ENCODE data around the gene AMIGO3. TPM values are rescaled to one million over a fixed set of nuclear protein-coding genes. Genes with fewer than 3 reads are reported as not detected.

Gene AMIGO3
- total and polyA plus RNA-seq, 2 experiments from 2014 or later, result 2.9 to 10.4 TPM

DNA sequence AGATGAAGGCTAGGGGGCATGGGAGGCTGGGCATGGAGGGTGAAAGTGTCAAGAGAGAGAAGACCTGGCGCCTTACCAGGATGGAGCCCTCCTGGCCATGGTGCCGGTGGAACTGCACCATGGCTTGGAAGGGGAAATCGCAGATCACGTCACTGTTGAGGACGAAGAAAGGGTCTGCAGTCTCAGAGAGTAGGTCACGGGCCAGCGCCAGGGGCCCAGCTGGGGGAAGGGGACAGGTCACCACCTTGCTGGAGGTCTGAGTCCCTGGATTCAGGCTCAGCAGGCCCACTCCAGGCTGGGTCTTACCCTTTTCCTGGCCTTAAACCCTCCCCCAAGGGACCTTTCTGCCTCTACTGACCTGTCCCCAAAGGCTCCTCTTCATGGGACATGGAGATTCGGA lies 3.4 kb upstream of the AMIGO3 start:
- ATAC-seq (no peak), DNase-seq (ENCODE audit: low spot score) (no peak)
- Mint-ChIP-seq H3K4me1 (peaks cover 16% of the 10 kb centered on the region), H3K9me3 (peaks cover 6% of the 10 kb centered on the region; the same call in 1 of the 3 replicates), H3K27me3 (ENCODE audit: insufficient read depth, low read depth, poor library complexity) (peaks cover 39% of the 10 kb centered on the region), H3K4me3 (peak overlapping the region; percentile 94), H3K36me3 (ENCODE audit: low read depth) (peaks cover 28% of the 10 kb centered on the region), H3K27ac (peak overlapping the region; percentile 95)
- no peak overlapping the region for H2AFZ ChIP-seq
- H3K27ac ChIP-seq (ENCODE audit: low read depth), result no peak overlapping the region
- no peaks in the 10 kb centered on the region; the same call in 1 of the 2 replicates for H3K4me1 ChIP-seq (ENCODE audit: insufficient read depth)
- peaks cover 20% of the 10 kb centered on the region for H3F3A ChIP-seq (replicated peaks; ENCODE audit: low read depth)
- peaks cover 7% of the 10 kb centered on the region; the same call in 1 of the 2 replicates for H4K20me1 ChIP-seq (replicated peaks; ENCODE audit: insufficient read depth)
- H3K4me3 ChIP-seq, result peak overlapping the region; percentile 98
- no peaks in the 10 kb centered on the region for H3K27me3 ChIP-seq (ENCODE audit: insufficient read depth)
- peak overlapping the region; percentile 98 for H3K4me2 ChIP-seq
- H3K36me3 ChIP-seq (ENCODE audit: insufficient read depth), result peaks cover 5% of the 10 kb centered on the region; the same call in 1 of the 2 replicates
- no peaks in the 10 kb centered on the region; the same call in 1 of the 2 replicates for H3K79me2 ChIP-seq (replicated peaks; ENCODE audit: insufficient read depth)
- TF ChIP-seq, protein P1, sequence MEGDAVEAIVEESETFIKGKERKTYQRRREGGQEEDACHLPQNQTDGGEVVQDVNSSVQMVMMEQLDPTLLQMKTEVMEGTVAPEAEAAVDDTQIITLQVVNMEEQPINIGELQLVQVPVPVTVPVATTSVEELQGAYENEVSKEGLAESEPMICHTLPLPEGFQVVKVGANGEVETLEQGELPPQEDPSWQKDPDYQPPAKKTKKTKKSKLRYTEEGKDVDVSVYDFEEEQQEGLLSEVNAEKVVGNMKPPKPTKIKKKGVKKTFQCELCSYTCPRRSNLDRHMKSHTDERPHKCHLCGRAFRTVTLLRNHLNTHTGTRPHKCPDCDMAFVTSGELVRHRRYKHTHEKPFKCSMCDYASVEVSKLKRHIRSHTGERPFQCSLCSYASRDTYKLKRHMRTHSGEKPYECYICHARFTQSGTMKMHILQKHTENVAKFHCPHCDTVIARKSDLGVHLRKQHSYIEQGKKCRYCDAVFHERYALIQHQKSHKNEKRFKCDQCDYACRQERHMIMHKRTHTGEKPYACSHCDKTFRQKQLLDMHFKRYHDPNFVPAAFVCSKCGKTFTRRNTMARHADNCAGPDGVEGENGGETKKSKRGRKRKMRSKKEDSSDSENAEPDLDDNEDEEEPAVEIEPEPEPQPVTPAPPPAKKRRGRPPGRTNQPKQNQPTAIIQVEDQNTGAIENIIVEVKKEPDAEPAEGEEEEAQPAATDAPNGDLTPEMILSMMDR (conservative IDR thresholded peaks at IDR 0.05; ENCODE audit: low read depth in 2 of 2), result no peak
- TF ChIP-seq NANOG (IDR thresholded peaks at IDR 0.05; ENCODE audit: borderline replicate concordance) (no peak), EZH2 (IDR thresholded peaks at IDR 0.05; ENCODE audit: low read depth, unreplicated experiment) (no peak), STAT1 (IDR thresholded peaks at IDR 0.05; ENCODE audit: unreplicated experiment) (no peak)
- no peaks in the 10 kb centered on the region for H3K9me2 ChIP-seq (ENCODE audit: insufficient read depth)

DNA sequence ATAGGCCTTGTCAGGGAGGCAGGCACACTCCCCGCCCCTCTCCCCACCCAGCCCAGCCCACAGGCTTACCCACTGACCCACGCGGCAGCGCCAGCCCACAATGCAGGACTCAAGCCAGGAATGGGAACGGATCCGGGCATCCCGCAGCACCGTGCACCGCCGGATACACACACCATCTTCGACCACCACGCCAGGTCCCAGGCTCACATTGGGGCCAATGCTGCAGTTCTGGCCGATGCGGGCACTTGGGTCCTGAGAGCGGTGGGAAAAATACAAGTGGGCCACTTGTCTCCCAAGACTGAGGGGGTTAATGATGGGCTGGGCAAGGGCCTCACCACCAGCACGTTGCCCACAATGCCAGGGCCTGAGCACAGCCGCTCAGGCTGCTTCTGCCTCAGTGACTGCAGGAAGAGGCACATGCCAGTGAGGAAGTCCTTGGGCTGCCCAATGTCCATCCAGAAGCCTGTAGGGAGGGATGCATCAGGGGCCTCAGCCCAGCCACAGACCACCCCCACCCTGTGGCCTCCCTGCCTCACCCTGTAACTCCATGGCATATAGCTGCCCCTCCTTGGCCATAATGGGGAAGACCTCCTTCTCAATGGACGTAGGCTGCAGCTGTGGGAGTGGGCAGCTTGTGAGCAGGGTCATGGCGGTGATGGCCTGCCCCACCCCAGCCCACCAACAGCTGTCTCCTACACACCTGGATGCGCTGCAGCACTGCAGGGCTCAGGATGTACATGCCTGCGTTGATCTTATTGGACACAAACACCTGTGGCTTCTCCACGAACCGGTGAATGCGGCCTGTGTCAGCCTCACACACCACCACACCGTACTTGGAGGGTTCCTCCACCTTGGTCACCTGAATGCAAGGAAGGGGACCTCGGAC lies 2.7 kb upstream of the AMIGO3 start:
- H3F3A ChIP-seq (replicated peaks; ENCODE audit: low read depth), result peaks cover 20% of the 10 kb centered on the region
- peaks cover 5% of the 10 kb centered on the region; the same call in 1 of the 2 replicates for H3K36me3 ChIP-seq (ENCODE audit: insufficient read depth)
- no peak overlapping the region for H3K27ac Mint-ChIP-seq
- no peaks in the 10 kb centered on the region; the same call in 1 of the 2 replicates for H3K79me2 ChIP-seq (replicated peaks; ENCODE audit: insufficient read depth)
- ATAC-seq (no peak), DNase-seq (ENCODE audit: low spot score) (no peak)
- peak overlapping the region; percentile 98; the same call in 1 of the 2 replicates for H3K4me3 ChIP-seq
- no peaks in the 10 kb centered on the region for H3K9me2 ChIP-seq (ENCODE audit: insufficient read depth)
- H3K27me3 ChIP-seq (ENCODE audit: insufficient read depth), result no peaks in the 10 kb centered on the region
- H4K20me1 ChIP-seq (replicated peaks; ENCODE audit: insufficient read depth), result peaks cover 7% of the 10 kb centered on the region; the same call in 1 of the 2 replicates
- peaks cover 42% of the 10 kb centered on the region for H3K27me3 Mint-ChIP-seq (ENCODE audit: insufficient read depth, low read depth, poor library complexity)
- H3K9me3 Mint-ChIP-seq, result peaks cover 6% of the 10 kb centered on the region; the same call in 1 of the 3 replicates
- H3K4me3 Mint-ChIP-seq, result peak overlapping the region; percentile 94
- H2AFZ ChIP-seq, result no peak overlapping the region
- H3K27ac ChIP-seq (ENCODE audit: low read depth), result no peak overlapping the region
- peaks cover 22% of the 10 kb centered on the region for H3K36me3 Mint-ChIP-seq (ENCODE audit: low read depth)
- H3K4me1 ChIP-seq (ENCODE audit: insufficient read depth), result no peaks in the 10 kb centered on the region; the same call in 1 of the 2 replicates
- peak overlapping the region; percentile 98; the same call in 1 of the 2 replicates for H3K4me2 ChIP-seq
- TF ChIP-seq, protein P2, sequence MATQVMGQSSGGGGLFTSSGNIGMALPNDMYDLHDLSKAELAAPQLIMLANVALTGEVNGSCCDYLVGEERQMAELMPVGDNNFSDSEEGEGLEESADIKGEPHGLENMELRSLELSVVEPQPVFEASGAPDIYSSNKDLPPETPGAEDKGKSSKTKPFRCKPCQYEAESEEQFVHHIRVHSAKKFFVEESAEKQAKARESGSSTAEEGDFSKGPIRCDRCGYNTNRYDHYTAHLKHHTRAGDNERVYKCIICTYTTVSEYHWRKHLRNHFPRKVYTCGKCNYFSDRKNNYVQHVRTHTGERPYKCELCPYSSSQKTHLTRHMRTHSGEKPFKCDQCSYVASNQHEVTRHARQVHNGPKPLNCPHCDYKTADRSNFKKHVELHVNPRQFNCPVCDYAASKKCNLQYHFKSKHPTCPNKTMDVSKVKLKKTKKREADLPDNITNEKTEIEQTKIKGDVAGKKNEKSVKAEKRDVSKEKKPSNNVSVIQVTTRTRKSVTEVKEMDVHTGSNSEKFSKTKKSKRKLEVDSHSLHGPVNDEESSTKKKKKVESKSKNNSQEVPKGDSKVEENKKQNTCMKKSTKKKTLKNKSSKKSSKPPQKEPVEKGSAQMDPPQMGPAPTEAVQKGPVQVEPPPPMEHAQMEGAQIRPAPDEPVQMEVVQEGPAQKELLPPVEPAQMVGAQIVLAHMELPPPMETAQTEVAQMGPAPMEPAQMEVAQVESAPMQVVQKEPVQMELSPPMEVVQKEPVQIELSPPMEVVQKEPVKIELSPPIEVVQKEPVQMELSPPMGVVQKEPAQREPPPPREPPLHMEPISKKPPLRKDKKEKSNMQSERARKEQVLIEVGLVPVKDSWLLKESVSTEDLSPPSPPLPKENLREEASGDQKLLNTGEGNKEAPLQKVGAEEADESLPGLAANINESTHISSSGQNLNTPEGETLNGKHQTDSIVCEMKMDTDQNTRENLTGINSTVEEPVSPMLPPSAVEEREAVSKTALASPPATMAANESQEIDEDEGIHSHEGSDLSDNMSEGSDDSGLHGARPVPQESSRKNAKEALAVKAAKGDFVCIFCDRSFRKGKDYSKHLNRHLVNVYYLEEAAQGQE (IDR thresholded peaks at IDR 0.05; ENCODE audit: unreplicated experiment), result no peak
- TF ChIP-seq POLR2AphosphoS5 (IDR thresholded peaks at IDR 0.05; ENCODE audit: low read depth), result peak; percentile 6; the same call in 1 of the 2 replicates
- TF ChIP-seq, protein P3, sequence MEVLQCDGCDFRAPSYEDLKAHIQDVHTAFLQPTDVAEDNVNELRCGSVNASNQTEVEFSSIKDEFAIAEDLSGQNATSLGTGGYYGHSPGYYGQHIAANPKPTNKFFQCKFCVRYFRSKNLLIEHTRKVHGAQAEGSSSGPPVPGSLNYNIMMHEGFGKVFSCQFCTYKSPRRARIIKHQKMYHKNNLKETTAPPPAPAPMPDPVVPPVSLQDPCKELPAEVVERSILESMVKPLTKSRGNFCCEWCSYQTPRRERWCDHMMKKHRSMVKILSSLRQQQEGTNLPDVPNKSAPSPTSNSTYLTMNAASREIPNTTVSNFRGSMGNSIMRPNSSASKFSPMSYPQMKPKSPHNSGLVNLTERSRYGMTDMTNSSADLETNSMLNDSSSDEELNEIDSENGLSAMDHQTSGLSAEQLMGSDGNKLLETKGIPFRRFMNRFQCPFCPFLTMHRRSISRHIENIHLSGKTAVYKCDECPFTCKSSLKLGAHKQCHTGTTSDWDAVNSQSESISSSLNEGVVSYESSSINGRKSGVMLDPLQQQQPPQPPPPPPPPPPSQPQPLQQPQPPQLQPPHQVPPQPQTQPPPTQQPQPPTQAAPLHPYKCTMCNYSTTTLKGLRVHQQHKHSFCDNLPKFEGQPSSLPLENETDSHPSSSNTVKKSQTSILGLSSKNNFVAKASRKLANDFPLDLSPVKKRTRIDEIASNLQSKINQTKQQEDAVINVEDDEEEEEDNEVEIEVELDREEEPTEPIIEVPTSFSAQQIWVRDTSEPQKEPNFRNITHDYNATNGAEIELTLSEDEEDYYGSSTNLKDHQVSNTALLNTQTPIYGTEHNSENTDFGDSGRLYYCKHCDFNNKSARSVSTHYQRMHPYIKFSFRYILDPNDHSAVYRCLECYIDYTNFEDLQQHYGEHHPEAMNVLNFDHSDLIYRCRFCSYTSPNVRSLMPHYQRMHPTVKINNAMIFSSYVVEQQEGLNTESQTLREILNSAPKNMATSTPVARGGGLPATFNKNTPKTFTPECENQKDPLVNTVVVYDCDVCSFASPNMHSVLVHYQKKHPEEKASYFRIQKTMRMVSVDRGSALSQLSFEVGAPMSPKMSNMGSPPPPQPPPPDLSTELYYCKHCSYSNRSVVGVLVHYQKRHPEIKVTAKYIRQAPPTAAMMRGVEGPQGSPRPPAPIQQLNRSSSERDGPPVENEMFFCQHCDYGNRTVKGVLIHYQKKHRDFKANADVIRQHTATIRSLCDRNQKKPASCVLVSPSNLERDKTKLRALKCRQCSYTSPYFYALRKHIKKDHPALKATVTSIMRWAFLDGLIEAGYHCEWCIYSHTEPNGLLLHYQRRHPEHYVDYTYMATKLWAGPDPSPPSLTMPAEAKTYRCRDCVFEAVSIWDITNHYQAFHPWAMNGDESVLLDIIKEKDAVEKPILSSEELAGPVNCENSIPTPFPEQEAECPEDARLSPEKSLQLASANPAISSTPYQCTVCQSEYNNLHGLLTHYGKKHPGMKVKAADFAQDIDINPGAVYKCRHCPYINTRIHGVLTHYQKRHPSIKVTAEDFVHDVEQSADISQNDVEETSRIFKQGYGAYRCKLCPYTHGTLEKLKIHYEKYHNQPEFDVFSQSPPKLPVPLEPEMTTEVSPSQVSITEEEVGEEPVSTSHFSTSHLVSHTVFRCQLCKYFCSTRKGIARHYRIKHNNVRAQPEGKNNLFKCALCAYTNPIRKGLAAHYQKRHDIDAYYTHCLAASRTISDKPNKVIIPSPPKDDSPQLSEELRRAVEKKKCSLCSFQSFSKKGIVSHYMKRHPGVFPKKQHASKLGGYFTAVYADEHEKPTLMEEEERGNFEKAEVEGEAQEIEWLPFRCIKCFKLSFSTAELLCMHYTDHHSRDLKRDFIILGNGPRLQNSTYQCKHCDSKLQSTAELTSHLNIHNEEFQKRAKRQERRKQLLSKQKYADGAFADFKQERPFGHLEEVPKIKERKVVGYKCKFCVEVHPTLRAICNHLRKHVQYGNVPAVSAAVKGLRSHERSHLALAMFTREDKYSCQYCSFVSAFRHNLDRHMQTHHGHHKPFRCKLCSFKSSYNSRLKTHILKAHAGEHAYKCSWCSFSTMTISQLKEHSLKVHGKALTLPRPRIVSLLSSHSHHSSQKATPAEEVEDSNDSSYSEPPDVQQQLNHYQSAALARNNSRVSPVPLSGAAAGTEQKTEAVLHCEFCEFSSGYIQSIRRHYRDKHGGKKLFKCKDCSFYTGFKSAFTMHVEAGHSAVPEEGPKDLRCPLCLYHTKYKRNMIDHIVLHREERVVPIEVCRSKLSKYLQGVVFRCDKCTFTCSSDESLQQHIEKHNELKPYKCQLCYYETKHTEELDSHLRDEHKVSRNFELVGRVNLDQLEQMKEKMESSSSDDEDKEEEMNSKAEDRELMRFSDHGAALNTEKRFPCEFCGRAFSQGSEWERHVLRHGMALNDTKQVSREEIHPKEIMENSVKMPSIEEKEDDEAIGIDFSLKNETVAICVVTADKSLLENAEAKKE (CRISPR knock-in tag; IDR thresholded peaks at IDR 0.05), result no peak
- no peak for TF ChIP-seq STAT1 (IDR thresholded peaks at IDR 0.05; ENCODE audit: unreplicated experiment)
- peaks cover 21% of the 10 kb centered on the region for H3K4me1 Mint-ChIP-seq
